SK-N-SH (cell line): ENCODE results near the gene PCYOX1L. TPM values are rescaled to one million over a fixed set of nuclear protein-coding genes. Genes with fewer than 3 reads are reported as not detected.

Experiments used
- CTCF ChIA-PET: fragments of 300-600, 350-600 bp; formaldehyde crosslinking; extraction: SDS; loops from one replicate; lab custom pipeline; 2021; lab: Yijun Ruan, JAX
- POLR2A ChIA-PET: fragments of 350-600 bp; sonication (Branson Sonifier 250); formaldehyde crosslinking; extraction: SDS; loops from one replicate; lab custom pipeline; 2020; ENCODE audit warnings: antibody characterized with exemption, inconsistent platforms; lab: Yijun Ruan, JAX
- DNase-seq: peaks from one replicate; pipeline ENCODE4 v3.0.0; 2012
- H2AFZ ChIP-seq: fragments of 200-600 bp; sonication (generic); 2 replicates; pipeline ENCODE4 v1.8.1; 2016; ENCODE audit warnings: antibody characterized with exemption, mild to moderate bottlenecking, low read depth
- H3F3A ChIP-seq: fragments of 200-600 bp; sonication (generic); replicated peaks from 2 replicates; pipeline ENCODE3; 2016; ENCODE audit warnings: antibody characterized with exemption, mild to moderate bottlenecking; ENCODE audit not compliant: insufficient read depth
- H3K27ac ChIP-seq, 2 experiments: fragments of 200-500 bp in 1 of 2; fragments of 200-600 bp in 1 of 2; sonication (Bioruptor generic) in 1 of 2; sonication (generic), shearing (Covaris generic) in 1 of 2; 2 replicates each; pipeline versions ENCODE4 v1.5.1 to v1.6.1; 2014 to 2016; ENCODE audit warnings: low read depth in 2 of 2, inconsistent platforms in 1 of 2, low read length in 1 of 2, mild to moderate bottlenecking in 1 of 2, mixed read lengths in 1 of 2
- H3K27me3 ChIP-seq: fragments of 200-600 bp; sonication (generic), shearing (Covaris generic); 2 replicates; pipeline ENCODE4 v1.6.1; 2016; ENCODE audit warnings: mixed run types; ENCODE audit not compliant: insufficient read depth
- H3K36me3 ChIP-seq, 2 experiments: fragments of 200-500 bp in 1 of 2; fragments of 200-600 bp in 1 of 2; sonication (Bioruptor generic) in 1 of 2; sonication (generic) in 1 of 2; replicated peaks in 1 of 2; 2 replicates each; pipeline versions ENCODE3 to v1.5.1; 2014 to 2016; ENCODE audit warnings: low read length in 1 of 2, mild to moderate bottlenecking in 1 of 2; ENCODE audit not compliant: insufficient read depth in 2 of 2, control insufficient read depth in 1 of 2
- H3K4me1 ChIP-seq, 2 experiments: fragments of 200-500 bp in 1 of 2; fragments of 200-600 bp in 1 of 2; sonication (Bioruptor generic) in 1 of 2; sonication (generic), shearing (Covaris generic) in 1 of 2; 2 replicates each; pipeline versions ENCODE4 v1.5.1 to v1.6.1; 2014 to 2016; ENCODE audit warnings: low read depth in 1 of 2, low read length in 1 of 2, mixed run types in 1 of 2; ENCODE audit not compliant: insufficient read depth in 2 of 2, control insufficient read depth in 1 of 2
- H3K4me2 ChIP-seq: fragments of 200-600 bp; sonication (generic), shearing (Covaris generic); 2 replicates; pipeline ENCODE4 v1.6.1; 2017; ENCODE audit warnings: mixed run types
- H3K4me3 ChIP-seq, 2 experiments: fragments of 200-500 bp in 1 of 2; fragments of 200-600 bp in 1 of 2; sonication (Bioruptor generic) in 1 of 2; sonication (generic), shearing (Covaris generic) in 1 of 2; 2 replicates each; pipeline versions ENCODE4 v1.5.1 to v1.8.1; 2014 to 2016; ENCODE audit warnings: low read depth in 2 of 2, inconsistent platforms in 1 of 2, low read length in 1 of 2, mild to moderate bottlenecking in 1 of 2, mixed read lengths in 1 of 2, moderate library complexity in 1 of 2
- H3K79me2 ChIP-seq: fragments of 200-600 bp; sonication (generic); 2 replicates; pipeline ENCODE4 v1.8.1; 2017; ENCODE audit warnings: mild to moderate bottlenecking; ENCODE audit not compliant: insufficient read depth
- H3K9ac ChIP-seq: fragments of 200-600 bp; sonication (generic); 2 replicates; pipeline ENCODE4 v1.6.1; 2017; ENCODE audit warnings: mixed run types
- H3K9me2 ChIP-seq: fragments of 200-600 bp; sonication (generic); 2 replicates; pipeline ENCODE4 v1.6.1; 2017; ENCODE audit warnings: mixed run types
- H3K9me3 ChIP-seq: fragments of 200-600 bp; sonication (generic); 2 replicates; pipeline ENCODE4 v1.6.1; 2017; ENCODE audit warnings: mixed run types, mild to moderate bottlenecking, moderate library complexity
- H4K20me1 ChIP-seq: fragments of 200-600 bp; sonication (generic); 2 replicates; pipeline ENCODE4 v1.6.1; 2017; ENCODE audit warnings: mild to moderate bottlenecking, mixed run types; ENCODE audit not compliant: insufficient read depth
- NFIC ChIP-seq: IDR thresholded peaks from 2 replicates; pipeline ENCODE4 v1.4.0; 2012; ENCODE audit warnings: borderline replicate concordance
- PBX3 ChIP-seq: IDR thresholded peaks from 2 replicates; pipeline ENCODE4; 2012
- POLR2AphosphoS5 ChIP-seq: IDR thresholded peaks from 2 replicates; pipeline ENCODE4 v1.6.1; 2012; ENCODE audit warnings: low read depth, low read length
- REST ChIP-seq: IDR thresholded peaks from 2 replicates; pipeline ENCODE4 v1.6.1; 2012; ENCODE audit warnings: mild to moderate bottlenecking, low read depth, low read length, moderate library complexity
- WGBS: methylation state at CpG from one replicate; pipeline ENCODE4 v1.1.6; 2017; ENCODE audit warnings: low lambda C conversion rate; 5-methylcytosine and 5-hydroxymethylcytosine counted together
- polyA plus RNA-seq, 3 experiments: library from polyadenylated mRNA; depleted of rRNA; stranded (reverse); fragments of >200 nt; gene quantifications; 2 replicates each; pipeline ENCODE4 v1.2.3, GENCODE V29; 2012
- TF ChIP-seq, protein P1 (sequence below): IDR thresholded peaks from 2 replicates; pipeline ENCODE4 v1.4.0; 2012; ENCODE audit warnings: low read depth, borderline replicate concordance

PCYOX1L gene
- polyA plus RNA-seq, 1 of the 3 experiments (the other 2 are of a cell fraction), result 17.5 TPM

DNA sequence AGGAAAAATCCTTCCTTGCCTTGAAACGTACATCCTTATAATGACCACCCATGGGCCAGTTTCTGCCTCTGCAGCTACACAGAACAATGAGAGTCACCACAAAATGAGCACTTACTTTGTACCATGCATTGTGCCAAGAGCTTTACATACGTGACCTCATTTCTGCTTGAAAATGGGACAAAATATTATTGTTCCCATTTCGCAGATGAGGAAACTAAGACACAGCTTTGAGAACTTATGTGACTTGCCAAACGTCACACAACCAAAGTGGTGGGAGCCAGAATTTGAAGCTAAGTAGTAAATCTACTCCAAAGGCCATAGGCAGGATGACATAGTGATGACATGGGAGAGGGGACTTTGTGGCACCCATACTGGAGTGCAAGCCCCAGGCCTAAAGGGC lies 47.4 kb upstream of the PCYOX1L start (continued):
- TF ChIP-seq, protein P1, sequence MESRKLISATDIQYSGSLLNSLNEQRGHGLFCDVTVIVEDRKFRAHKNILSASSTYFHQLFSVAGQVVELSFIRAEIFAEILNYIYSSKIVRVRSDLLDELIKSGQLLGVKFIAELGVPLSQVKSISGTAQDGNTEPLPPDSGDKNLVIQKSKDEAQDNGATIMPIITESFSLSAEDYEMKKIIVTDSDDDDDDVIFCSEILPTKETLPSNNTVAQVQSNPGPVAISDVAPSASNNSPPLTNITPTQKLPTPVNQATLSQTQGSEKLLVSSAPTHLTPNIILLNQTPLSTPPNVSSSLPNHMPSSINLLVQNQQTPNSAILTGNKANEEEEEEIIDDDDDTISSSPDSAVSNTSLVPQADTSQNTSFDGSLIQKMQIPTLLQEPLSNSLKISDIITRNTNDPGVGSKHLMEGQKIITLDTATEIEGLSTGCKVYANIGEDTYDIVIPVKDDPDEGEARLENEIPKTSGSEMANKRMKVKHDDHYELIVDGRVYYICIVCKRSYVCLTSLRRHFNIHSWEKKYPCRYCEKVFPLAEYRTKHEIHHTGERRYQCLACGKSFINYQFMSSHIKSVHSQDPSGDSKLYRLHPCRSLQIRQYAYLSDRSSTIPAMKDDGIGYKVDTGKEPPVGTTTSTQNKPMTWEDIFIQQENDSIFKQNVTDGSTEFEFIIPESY, result no peak

- H3K9ac ChIP-seq, result no peak overlapping the region
- POLR2A ChIA-PET, result no interaction called here
- whole genome bisulfite sequencing, result 92% methylated on average over 10 of the region's 10 CpGs
Observed at GRCh38 chr5:149310947-149311658, 46.7 kb upstream of the PCYOX1L start.

More at GRCh38 chr5:149310947-149311658, 46.7 kb upstream of the PCYOX1L start:
- TF ChIP-seq REST (no peak), NFIC (peak; percentile 27; the same call in 1 of the 2 replicates), PBX3 (0 out of 2 replicates have a peak, but pooled peaks have one; percentile 17), POLR2AphosphoS5 (no peak)
- TF ChIP-seq, all 33 proteins: peak for 2
- Histone ChIP-seq H3K4me1 (no peaks in the 10 kb centered on the region), H3K27me3 (no peaks in the 10 kb centered on the region), H3K36me3 (peaks cover 0 to 5% of the 10 kb centered on the region in 2 experiments), H2AFZ (no peak overlapping the region), H3K9me2 (no peaks in the 10 kb centered on the region), H3K79me2 (no peaks in the 10 kb centered on the region), H4K20me1 (no peaks in the 10 kb centered on the region), H3F3A (no peaks in the 10 kb centered on the region), H3K4me3 (no peak overlapping the region), H3K27ac (no peak overlapping the region), H3K4me2 (no peak overlapping the region), H3K9me3 (no peaks in the 10 kb centered on the region)
- CTCF ChIA-PET, result interaction anchor here (0.5 to 4.8 kb wide), 7 partner anchors 39 to 124 kb away, joined by 3 to 23 read pairs (median 7); partner anchors contain the start of gene AFAP1L1
- DNase-seq, result no peak
